ENCODE measurements around the gene PRAMEF14.
"Not testable (repeated sequence)": the region's sequence is repeated elsewhere in the genome, so short reads cannot be mapped to it uniquely, and the experiment has no call there.

DNA sequence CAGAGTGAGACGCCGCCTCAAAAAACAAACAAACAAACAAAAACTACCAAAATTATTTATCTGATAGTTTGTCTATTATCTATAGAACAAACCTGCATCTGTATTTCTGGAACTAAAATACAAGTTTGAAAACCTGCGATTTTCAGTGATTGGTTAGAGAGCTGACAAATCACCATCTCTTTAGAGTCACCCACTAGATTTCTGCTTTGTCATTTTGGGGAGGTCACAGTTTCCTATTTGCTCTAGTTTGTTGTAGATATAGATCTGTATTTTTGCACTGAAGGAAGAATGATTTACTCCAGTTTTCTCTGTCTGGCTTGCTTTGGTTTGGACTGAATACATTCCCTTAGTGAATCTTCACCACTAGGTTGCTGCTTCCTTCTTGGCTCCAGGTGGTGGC, 19.6 kb upstream of the PRAMEF14 start:
- TF ChIP-seq TAF1 (IDR thresholded peaks at IDR 0.05; ENCODE audit: borderline replicate concordance, low read depth, low read length); POLR2A (IDR thresholded peaks at IDR 0.05; ENCODE audit: low read depth, low read length); POLR2AphosphoS5 (IDR thresholded peaks at IDR 0.05; ENCODE audit: low read depth, low read length): not testable (repeated sequence)
